Fibroblast of peridontal ligament (primary cell): ENCODE measurements around the gene C18orf63.

Experiments
- DNase-seq: peaks from one replicate; pipeline ENCODE4 v3.0.0-alpha.2; 2010; ENCODE audit errors: extremely low read depth

Gene C18orf63

GRCh38 chr18:74407888-74408287 lies 92.2 kb downstream of the C18orf63 start:
- no peak for DNase-seq
